Suprapubic skin (tissue), 4 donors: ENCODE results near the gene MBNL2. TPM values are rescaled to one million over a fixed set of nuclear protein-coding genes. Genes with fewer than 3 reads are reported as not detected.

Experiments
- DNase-seq, 2 donors: peaks; one replicate each; pipeline ENCODE4 v3.0.0-alpha.2; 2019; ENCODE audit warnings: low spot score in 2 of 2
- H3K27ac ChIP-seq: fragments of 200-600 bp; sonication (generic); one replicate; pipeline ENCODE4 v1.5.1; 2019
- H3K27me3 ChIP-seq: fragments of 200-600 bp; sonication (generic); one replicate; pipeline ENCODE4 v1.5.1; 2019
- H3K36me3 ChIP-seq: fragments of 200-600 bp; sonication (generic); one replicate; pipeline ENCODE4 v1.5.1; 2019
- H3K4me1 ChIP-seq: fragments of 200-600 bp; sonication (generic); one replicate; pipeline ENCODE4 v1.5.1; 2019
- H3K4me3 ChIP-seq: fragments of 200-600 bp; sonication (generic); one replicate; pipeline ENCODE4 v1.5.1; 2019; ENCODE audit warnings: mild to moderate bottlenecking
- H3K9me3 ChIP-seq: fragments of 200-600 bp; sonication (generic); one replicate; pipeline ENCODE4 v1.5.1; 2019
- EP300 ChIP-seq: sonication (generic); formaldehyde crosslinking; IDR thresholded peaks from one replicate; pipeline ENCODE4 v1.6.1; 2017; ENCODE audit warnings: antibody characterized with exemption
- POLR2A ChIP-seq, 2 donors: fragments of 450-650 bp; IDR thresholded peaks; one replicate each; pipeline ENCODE4 v1.6.1; 2017; ENCODE audit warnings: antibody characterized with exemption in 2 of 2, mild to moderate bottlenecking in 2 of 2, moderate library complexity in 2 of 2
- POLR2AphosphoS5 ChIP-seq, 3 donors: sonication (generic); formaldehyde crosslinking; IDR thresholded peaks; one replicate each; pipeline ENCODE4 v1.6.1; 2017; ENCODE audit warnings: antibody characterized with exemption in 3 of 3
- WGBS: methylation state at CpG from one replicate; pipeline ENCODE4 v1.1.5; 2018; 5-methylcytosine and 5-hydroxymethylcytosine counted together
- total RNA-seq, 4 donors: library from RNA; depleted of rRNA; stranded (reverse); fragments of >200 nt; gene quantifications; one replicate each; pipeline ENCODE4 v1.1.0, GENCODE V29; 2016
- TF ChIP-seq, protein P1 (sequence below), 2 donors: fragments of 200-600 bp in 1 of 2; fragments of 450-650 bp in 1 of 2; sonication (generic) in 1 of 2; IDR thresholded peaks; one replicate each; pipeline ENCODE4 v1.5.1; 2016 to 2019; ENCODE audit warnings: antibody characterized with exemption in 2 of 2, mild to moderate bottlenecking in 1 of 2, moderate library complexity in 1 of 2

The MBNL2 gene
- total RNA-seq, 4 donors from 2014 or later = 64.2 to 92.4 (median 73.4) TPM

DNA sequence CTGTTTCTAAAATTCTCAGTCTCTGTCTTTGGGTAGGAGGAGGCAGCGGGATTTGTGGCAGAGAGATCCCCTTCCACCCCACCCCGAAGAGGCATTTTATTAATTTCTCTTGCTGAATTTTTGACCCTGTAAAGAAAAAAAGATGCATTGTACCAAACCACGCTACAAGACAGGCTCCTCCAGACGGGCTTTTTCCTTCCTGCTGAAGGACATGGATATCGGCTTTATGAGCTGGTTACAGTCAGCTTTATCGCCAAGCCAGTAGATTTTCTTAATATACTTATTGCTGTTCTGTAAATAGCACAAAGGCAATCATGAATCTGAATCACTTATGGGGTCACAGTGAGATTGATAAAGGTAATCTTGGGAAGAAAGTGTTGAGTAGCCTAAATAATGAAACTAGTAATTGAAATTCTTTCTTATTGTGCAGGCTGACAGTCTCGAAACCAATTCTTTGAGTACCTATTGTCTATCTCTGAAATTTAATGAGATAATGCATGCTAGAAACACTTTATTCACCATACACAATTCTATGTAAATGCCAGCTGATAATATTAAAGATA is 24.5 kb downstream of the MBNL2 start:
- Histone ChIP-seq H3K9me3 (no peaks in the 10 kb centered on the region), H3K4me1 (peaks cover 79% of the 10 kb centered on the region), H3K4me3 (peak overlapping the region; percentile 16), H3K27ac (peak overlapping the region; percentile 73), H3K36me3 (no peaks in the 10 kb centered on the region), H3K27me3 (no peaks in the 10 kb centered on the region)
- TF ChIP-seq, protein P1, sequence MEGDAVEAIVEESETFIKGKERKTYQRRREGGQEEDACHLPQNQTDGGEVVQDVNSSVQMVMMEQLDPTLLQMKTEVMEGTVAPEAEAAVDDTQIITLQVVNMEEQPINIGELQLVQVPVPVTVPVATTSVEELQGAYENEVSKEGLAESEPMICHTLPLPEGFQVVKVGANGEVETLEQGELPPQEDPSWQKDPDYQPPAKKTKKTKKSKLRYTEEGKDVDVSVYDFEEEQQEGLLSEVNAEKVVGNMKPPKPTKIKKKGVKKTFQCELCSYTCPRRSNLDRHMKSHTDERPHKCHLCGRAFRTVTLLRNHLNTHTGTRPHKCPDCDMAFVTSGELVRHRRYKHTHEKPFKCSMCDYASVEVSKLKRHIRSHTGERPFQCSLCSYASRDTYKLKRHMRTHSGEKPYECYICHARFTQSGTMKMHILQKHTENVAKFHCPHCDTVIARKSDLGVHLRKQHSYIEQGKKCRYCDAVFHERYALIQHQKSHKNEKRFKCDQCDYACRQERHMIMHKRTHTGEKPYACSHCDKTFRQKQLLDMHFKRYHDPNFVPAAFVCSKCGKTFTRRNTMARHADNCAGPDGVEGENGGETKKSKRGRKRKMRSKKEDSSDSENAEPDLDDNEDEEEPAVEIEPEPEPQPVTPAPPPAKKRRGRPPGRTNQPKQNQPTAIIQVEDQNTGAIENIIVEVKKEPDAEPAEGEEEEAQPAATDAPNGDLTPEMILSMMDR (IDR thresholded peaks at IDR 0.05) = no peak
- no peak for TF ChIP-seq POLR2A (IDR thresholded peaks at IDR 0.05)
- no peak for TF ChIP-seq POLR2AphosphoS5 (IDR thresholded peaks at IDR 0.05)
- TF ChIP-seq EP300 = no peak
- no peak for DNase-seq
- WGBS = 60% methylated on average over 7 of the region's 7 CpGs

DNA sequence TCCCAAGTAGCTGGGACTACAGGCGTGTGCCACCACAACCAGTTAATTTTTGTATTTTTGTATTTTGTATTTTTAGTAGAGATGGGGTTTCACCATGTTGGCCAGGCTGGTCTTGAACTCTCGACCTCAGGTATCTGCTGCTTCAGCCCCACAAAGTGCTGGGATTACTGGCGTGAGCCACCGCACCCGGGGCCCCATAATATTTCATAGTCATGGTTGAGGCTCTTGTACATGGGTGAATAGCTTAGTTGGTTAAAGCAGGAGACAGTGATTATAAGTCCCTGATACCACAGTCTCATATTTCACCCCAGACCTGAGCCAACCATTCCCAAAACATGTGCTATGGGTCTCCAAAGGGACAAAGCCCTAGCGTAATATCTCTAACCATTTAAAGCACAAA is 26.1 kb downstream of the MBNL2 start:
- DNase-seq = no peak
- 94% methylated on average over 6 of the region's 6 CpGs for WGBS
- H3K27me3 ChIP-seq = no peaks in the 10 kb centered on the region
- peaks cover 67% of the 10 kb centered on the region for H3K4me1 ChIP-seq
- no peaks in the 10 kb centered on the region for H3K36me3 ChIP-seq
- H3K4me3 ChIP-seq = no peak overlapping the region
- TF ChIP-seq POLR2AphosphoS5 (IDR thresholded peaks at IDR 0.05) (no peak), POLR2A (IDR thresholded peaks at IDR 0.05) (no peak), EP300 (no peak)
- TF ChIP-seq, protein P1 (IDR thresholded peaks at IDR 0.05) = no peak
- H3K27ac ChIP-seq = no peak overlapping the region
- no peaks in the 10 kb centered on the region for H3K9me3 ChIP-seq

DNA sequence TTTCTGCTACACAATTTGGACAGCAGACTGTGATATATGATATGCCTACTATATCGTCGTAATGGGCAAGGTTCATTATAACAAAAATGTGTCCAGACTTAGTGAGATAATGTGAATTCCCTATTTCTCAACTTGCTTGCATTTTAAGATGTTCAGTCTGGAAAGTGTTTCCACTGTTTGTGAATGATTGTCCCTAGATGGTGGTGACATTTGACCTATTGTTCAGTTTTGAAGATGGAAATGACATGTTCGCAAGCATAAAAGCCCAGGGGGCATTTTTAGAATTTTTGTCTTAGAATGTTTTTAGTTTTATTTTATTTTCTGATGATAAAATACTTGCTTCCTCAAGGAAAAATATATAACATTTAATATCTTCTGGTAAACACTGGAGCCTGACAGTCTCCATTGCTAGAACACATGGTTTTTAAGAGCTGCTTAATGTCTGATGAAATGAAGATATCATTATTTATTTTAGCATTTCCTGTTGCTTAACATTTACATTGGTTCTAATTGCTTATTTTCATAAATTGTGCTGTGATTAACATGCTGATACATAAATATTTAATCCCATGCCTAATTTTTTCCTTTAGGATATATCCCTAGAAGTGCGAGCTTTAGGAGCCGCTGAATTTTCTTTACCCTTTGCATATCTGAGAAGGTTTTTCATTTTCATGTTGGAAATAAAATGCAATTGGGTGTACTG is 27.1 kb downstream of the MBNL2 start:
- TF ChIP-seq EP300 (peak; percentile 21), POLR2AphosphoS5 (IDR thresholded peaks at IDR 0.05) (no peak)
- 62% methylated on average over 5 of the region's 5 CpGs for WGBS
- no peak for DNase-seq
- no peaks in the 10 kb centered on the region for H3K36me3 ChIP-seq
- H3K4me3 ChIP-seq = no peak overlapping the region
- H3K27me3 ChIP-seq = no peaks in the 10 kb centered on the region
- H3K4me1 ChIP-seq = peaks cover 61% of the 10 kb centered on the region
- peak overlapping the region; percentile 60 for H3K27ac ChIP-seq
- no peaks in the 10 kb centered on the region for H3K9me3 ChIP-seq

DNA sequence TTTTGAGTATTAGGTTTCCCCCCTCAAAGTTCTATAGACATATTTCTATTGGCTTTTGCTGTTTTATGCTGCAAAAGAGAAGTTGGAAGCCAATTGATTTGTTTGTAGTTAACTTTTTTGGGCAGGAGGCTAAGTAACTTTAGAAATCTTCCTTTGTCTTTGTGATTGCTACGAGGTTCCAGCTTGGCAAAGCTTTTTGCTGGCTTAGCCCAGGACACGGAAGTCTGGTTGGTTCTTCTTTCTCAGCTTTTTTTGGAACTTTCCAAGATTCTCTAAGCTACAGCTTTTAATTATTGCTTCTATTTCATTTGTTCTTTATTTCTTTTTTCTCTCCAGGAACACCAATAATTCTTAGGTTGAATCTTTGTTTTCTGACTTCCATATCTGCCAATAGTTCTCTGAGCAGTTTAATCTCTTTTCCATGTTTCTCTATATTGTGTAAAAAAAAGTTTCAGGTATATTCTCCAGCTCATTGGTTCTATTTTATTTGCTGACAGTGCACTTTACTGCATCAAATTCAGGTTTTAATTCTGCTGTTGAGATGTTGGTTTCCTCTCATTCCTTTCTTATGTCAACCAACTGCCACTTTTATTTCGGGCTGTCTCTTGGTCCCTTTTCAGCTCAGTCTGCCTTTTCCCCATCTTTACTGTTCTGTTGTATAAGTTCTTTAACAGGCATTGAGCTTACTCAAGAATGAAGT is 27.8 kb downstream of the MBNL2 start:
- Histone ChIP-seq H3K4me1 (peaks cover 61% of the 10 kb centered on the region), H3K27ac (peak overlapping the region; percentile 60), H3K9me3 (no peaks in the 10 kb centered on the region), H3K27me3 (no peaks in the 10 kb centered on the region), H3K36me3 (no peaks in the 10 kb centered on the region), H3K4me3 (no peak overlapping the region)
- DNase-seq = no peak
- TF ChIP-seq, protein P1 (IDR thresholded peaks at IDR 0.05) = no peak
- TF ChIP-seq EP300 (no peak), POLR2A (IDR thresholded peaks at IDR 0.05) (no peak), POLR2AphosphoS5 (IDR thresholded peaks at IDR 0.05) (no peak)
- 31% methylated on average over 3 of the region's 3 CpGs for WGBS

DNA sequence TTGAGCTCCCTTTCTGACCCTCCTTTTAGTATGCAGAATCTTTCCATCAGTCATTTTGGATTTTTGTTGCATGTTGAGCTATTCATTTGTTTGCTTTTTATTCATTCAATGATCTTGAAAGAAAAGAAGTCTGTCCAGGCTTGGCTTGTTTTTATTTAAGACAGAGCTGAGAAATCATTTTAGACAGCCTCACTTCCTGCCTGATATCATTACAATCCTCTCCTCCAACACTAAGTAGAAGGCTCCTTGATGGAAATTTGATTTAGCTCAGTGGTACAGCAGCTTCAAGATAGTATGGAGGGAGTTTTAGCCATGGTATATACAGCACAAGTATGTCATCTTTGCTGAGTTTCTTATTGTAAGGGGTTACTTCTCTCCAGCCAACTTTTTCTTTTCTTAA is 28.4 kb downstream of the MBNL2 start:
- TF ChIP-seq POLR2A (IDR thresholded peaks at IDR 0.05) = no peak
- TF ChIP-seq, protein P1 (IDR thresholded peaks at IDR 0.05) = no peak
- TF ChIP-seq EP300 = no peak
- TF ChIP-seq POLR2AphosphoS5 (IDR thresholded peaks at IDR 0.05) = no peak
- H3K36me3 ChIP-seq = no peaks in the 10 kb centered on the region
- no peak for DNase-seq
- H3K4me3 ChIP-seq = no peak overlapping the region
- H3K4me1 ChIP-seq = peaks cover 61% of the 10 kb centered on the region
- H3K27ac ChIP-seq = peak overlapping the region; percentile 60
- H3K27me3 ChIP-seq = no peaks in the 10 kb centered on the region
- H3K9me3 ChIP-seq = no peaks in the 10 kb centered on the region
